Limb (tissue), 2 donors: ENCODE data around the gene ENTPD7.
"Not testable (repeated sequence)": the region's sequence is repeated elsewhere in the genome, so short reads cannot be mapped to it uniquely, and the experiment has no call there.

ENCODE experiments used
- DNase-seq, 2 donors: peaks; one replicate each; pipeline ENCODE4 v3.0.0-alpha.2; 2016; ENCODE audit errors: extremely low spot score in 2 of 2

ENTPD7 gene

GRCh38 chr10:99659031-99659867, at the start of gene ENTPD7:
Gene ENTPD7 (plus strand): TSS chr10:99659509. CDS start chr10:99659957, 448 bp downstream.
- peak; percentile 86 to 89 for DNase-seq

DNA sequence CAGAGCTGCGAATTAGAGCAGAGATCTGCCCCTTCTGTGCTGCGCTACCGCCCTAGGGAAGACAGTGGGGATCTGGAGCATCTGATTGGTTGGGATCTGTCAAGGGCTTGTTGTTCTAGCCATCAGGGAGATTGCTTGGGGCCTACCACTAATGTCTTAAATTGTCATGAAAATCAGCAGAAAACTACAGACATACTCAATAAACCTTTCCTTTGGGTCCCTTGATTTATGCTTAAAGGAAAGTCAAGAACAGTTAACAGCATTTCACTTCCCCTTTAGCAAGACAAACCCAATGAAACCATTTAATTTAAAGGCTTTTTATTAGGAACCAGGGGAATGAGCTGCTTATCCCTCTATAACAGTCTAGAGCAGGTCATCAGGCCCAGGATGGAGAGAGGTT, 49.1 kb upstream of the ENTPD7 start:
- no peak for DNase-seq

GRCh38 chr10:99611326-99611725, 48.0 kb upstream of the ENTPD7 start:
- no peak for DNase-seq

DNA sequence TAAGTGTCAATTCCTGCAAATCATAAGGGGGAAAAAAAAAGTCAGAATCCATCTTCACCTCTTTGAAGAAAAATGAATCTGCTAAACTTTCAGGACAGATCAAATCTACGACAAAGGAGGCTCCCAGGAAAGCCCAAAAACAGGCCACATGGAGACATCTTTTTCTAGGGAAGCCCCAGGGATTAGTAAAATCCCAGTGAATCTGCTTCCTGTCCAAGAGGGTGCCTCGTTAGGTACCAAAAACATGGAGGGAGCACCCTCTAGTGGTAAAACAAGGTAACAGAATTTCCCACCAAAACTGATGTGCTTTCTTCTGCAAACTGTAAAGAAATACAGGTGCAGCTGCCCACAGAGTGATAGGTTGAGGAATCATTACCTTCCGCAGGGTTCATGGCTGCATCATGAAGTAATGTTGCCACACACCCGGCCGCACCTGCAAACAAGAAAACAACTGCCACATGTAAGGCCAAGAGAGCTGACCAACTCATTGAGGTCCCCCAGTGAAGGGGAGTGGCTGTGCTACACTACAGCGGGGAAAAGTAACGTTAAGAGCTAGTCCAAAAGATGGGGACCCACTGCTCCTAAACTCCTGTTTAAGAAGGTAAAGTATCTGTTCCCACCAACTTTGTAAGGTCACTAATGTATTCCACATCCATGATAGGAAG, 47.0 kb upstream of the ENTPD7 start:
- peak; percentile 34 to 58 for DNase-seq

GRCh38 chr10:99615426-99615825, 43.9 kb upstream of the ENTPD7 start:
- DNase-seq, result no peak

- no peak for DNase-seq
Observed at GRCh38 chr10:99617696-99618095, 41.6 kb upstream of the ENTPD7 start.

- no peak for DNase-seq
Observed at GRCh38 chr10:99619090-99619800, 40.1 kb upstream of the ENTPD7 start.

DNA sequence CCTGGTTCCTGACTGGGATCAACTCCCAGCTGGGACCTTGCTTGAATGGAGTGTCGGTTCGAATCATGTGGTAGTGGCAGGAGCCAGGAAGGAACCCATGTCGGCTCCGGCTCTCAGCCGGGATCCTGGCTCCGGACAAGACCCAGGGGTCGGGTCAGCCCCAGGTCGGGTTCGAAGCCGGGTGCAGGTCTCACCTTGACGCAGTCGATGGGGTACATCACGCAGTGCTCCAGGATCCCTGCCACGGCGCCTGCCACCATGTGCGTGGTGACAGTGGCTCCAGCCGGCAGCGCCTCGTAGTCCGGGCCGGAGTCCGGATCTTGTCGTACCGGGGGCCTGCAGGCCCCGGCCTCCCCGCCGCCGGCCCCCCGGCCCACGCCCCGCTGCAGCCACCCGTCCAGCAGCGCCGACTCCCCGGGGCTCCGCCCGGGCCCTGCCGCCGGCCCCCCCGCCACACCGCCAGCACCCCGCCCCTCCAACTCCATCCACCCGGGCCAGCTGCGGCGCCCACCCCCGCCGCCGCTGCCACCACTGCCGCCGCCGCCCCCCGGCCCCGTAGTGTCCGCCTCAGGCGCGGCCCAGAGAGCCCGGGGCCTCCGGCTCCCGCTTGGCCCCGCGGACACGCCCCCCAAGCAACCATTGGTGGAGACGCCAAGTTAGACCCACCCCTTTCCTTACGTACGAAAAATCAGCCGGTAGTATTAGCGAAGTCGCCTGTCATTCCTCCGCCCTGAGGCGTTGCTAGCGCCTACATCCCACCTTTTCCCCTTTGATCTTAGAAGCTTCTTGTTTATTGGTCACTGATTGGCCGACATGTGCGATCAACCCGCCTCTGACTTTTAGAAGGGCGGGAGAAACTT, 39.2 kb upstream of the ENTPD7 start, which contains the start of gene SLC25A28:
TSS of gene SLC25A28 (minus strand) at position 589 of the 860 bp plus-strand sequence. CDS start at position 485, 104 bp downstream.
- peak in 1 of 2 donors; percentile 100 for DNase-seq

GRCh38 chr10:99620711-99621453, 38.4 kb upstream of the ENTPD7 start:
- peak; percentile 91 to 95 for DNase-seq

DNA sequence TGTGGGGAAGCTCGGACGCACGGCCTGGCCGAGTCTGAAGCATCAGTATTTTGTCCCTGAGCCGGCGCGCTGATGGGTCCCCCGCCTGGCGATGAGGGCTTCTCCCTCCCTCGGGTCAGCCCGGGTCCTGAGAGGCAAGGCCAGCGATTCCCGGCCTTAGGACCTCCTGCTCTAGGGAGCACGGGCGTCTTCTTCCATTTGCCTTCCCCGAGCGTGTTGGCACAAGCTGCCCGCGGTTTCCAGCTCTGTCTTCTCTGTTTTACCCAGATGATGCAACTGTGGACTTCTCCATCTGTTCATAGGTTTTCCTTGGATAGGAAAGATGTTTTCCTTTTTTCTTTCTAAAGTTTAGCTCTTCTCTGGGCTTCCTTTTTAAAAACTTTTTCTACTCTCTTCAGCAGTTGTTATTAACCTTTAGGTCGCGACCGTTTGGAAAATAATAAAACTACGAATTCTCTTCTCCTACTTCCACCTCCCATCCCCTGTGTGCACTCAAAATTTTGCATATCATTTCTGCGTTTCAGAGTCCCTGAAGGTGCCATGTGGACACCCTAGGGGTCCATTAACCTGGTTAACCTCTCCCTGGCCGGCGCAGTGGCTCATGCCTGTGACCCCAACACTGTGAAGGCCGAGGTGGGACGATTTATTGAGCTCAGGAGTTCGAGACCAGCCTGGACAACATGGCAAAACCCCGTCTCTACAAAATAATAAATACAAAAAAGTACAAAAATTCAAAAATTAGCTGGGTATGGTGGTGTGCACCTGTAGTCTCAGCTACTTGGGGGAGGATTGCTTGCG, 37.7 kb upstream of the ENTPD7 start:
- peak in 1 of 2 donors; percentile 53 for DNase-seq

DNA sequence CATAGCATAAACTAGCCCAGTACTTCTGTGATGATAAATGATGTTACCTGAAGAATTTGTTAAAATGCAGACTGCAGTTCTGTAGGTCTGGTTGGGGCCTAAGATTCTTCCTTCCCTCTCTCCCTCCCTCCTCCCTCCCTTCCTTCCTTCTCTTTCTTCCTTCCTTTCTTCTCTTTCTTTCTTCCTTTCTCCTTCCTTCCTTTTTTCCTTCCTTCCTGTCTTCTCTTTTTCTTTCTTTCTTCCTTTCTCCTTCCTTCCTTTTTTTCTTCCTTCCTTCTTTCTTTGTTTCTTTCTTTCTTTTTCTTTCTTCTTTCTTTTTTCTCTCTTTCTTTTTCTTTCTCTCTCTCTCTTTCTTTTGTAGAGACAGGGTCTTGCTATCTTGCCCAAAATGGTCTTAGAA, 35.4 kb upstream of the ENTPD7 start:
- no peak for DNase-seq

DNA sequence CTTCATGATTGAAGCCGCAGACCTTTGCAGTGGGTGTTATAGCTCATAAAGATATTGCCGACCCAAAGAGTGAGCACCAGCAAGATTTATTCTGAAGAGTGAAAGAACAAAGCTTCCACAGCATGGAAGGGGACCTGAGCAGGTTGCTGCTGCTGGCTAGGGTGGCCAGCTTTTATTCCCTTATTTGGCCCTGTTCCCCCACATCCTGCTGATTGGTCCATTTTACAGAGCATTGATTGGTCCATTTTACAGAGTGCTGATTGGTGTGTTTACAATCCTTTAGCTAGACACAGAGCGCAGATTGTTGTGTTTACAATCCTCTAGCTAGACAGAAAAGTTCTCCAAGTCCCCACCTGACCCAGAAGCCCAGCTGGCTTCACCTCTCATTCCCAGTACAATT, 34.2 kb upstream of the ENTPD7 start:
- not testable (repeated sequence) for DNase-seq

DNA sequence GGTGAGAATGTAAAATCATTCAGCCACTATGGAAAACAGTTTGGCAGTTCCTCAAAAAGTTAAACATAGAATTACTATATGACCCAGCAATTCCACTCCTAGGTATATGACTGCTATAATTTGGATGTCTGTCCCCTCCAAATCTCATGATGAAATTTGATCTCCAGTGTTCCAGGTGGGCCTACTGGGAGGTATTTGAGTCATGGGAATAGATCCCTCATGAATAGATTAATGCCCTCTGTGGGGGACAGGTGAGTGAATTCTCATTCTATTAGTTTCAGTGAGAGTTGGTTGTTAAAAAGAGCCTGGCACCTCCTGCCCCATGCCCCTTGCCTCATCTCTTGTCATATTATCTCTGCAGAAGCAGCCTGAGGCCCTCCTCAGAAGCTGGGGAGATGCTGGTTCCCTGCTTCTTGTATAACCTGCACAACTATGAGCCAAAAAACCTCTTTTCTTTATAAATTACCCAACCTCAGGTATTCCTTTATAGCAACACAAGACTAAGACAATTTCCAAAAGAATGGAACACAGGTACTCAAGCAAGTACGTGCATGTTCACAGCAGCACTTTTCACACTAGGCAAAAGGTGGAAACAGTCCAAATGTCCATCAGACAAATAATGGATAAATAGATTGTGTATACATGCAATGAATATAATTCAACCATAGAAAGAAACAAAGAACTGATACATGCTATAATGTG, 30.2 kb upstream of the ENTPD7 start:
- DNase-seq, result no peak

- no peak for DNase-seq
Observed at GRCh38 chr10:99629625-99629978, 29.7 kb upstream of the ENTPD7 start.

DNA sequence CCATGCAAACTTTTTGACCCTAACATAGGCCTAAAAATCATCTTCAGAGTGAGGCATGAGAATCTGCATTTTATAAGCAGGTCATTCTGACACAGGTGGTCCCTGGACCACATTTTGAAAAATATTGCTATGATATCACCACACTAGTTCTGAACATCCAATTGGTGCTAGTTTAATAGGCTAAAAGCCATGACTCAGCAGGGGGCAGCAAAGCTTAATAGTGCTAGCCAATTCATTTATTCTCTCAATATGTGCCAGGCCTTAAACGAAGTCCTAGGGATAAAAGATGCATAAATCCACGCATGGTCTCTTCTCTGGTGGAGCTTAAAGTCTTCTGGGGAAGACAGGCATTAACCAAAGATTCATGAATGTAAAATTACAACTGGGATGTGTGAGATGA, 28.9 kb upstream of the ENTPD7 start:
- no peak for DNase-seq

- DNase-seq, result no peak
Observed at GRCh38 chr10:99630991-99631390, 28.3 kb upstream of the ENTPD7 start.

GRCh38 chr10:99631496-99631895, 27.8 kb upstream of the ENTPD7 start:
- DNase-seq, result no peak

DNA sequence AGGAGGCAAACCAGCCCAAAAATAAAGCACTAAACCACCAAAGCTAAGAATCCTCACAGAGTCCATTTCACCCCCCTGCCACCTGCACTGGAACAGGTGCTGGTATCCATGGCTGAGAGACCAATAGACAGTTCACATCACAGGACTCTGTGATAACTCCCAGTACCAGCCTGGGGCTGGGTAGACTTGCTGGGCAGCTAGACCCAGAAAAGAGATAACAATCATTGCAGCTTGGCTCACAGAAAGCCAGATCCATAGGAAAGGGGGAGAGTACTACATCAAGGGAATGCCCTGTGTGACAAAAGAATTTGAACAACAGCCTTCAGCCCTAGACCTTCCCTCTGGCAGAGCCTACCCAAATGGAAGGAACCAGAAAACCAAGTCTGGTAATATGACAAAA, 25.5 kb upstream of the ENTPD7 start:
- DNase-seq, result no peak

DNA sequence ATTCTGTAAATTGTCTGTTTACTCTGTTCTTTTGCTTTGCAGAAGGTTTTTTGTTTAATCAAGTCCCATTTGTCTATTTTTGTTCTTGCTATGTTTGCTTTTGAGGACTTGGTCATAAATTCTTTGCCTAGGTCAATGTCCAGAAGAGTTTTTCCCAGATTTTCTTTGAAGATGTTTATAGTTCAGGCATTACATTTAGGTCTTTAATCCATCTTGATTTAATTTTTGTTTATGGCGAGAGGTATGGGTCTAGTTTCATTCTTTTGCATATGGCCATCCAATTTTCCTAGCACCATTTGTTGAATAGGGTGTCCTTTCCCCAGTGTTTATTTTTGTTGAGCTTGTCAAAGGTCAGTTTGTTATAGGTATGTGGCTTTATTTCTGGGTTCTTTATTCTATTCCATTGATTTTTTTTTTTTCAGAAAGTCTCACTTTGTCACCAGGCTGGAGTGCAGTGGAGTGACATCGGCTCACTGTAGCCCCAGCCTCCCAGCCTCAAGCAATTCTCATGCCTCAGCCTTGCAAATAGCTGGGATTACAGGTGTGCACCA, 11.6 kb upstream of the ENTPD7 start:
- no peak for DNase-seq
